DND-41 (cell line): Measurements from ENCODE around the gene FOXO6.

Experiments used
- ATAC-seq: fragments of 200-7000 bp; cut with Tn5 transposase; 3 replicates; pipeline ENCODE4 v1.9.1; 2021; ENCODE audit warnings: low read depth; ENCODE audit not compliant: insufficient read depth
- DNase-seq: peaks from one replicate; pipeline ENCODE4 v3.0.0-alpha.2; 2020
- H2AFZ ChIP-seq: 2 replicates; pipeline ENCODE4 v1.6.0; 2012; ENCODE audit warnings: low read depth, low read length
- H3K27ac ChIP-seq: 2 replicates; pipeline ENCODE4 v1.5.1; 2012; ENCODE audit warnings: low read length, inconsistent platforms
- H3K27me3 ChIP-seq: fragments of 200-600 bp; sonication (generic); 2 replicates; pipeline ENCODE4 v1.6.0; 2012; ENCODE audit warnings: low read length, mild to moderate bottlenecking, inconsistent platforms; ENCODE audit not compliant: insufficient read depth, poor library complexity
- H3K36me3 ChIP-seq: 2 replicates; pipeline ENCODE4 v1.5.1; 2012; ENCODE audit warnings: low read length, inconsistent platforms; ENCODE audit not compliant: insufficient read depth
- H3K4me1 ChIP-seq: 2 replicates; pipeline ENCODE4 v1.5.1; 2012; ENCODE audit warnings: mild to moderate bottlenecking, low read length; ENCODE audit not compliant: insufficient read depth
- H3K4me2 ChIP-seq: 2 replicates; pipeline ENCODE4 v1.6.0; 2012; ENCODE audit warnings: mild to moderate bottlenecking, moderate library complexity, low read length, inconsistent platforms; ENCODE audit not compliant: insufficient read depth
- H3K4me3 ChIP-seq, 2 experiments: fragments of 200-600 bp in 1 of 2; shearing (Covaris generic) in 1 of 2; 2 replicates each; pipeline ENCODE4 v1.5.1; 2012 to 2016; ENCODE audit warnings: inconsistent platforms in 2 of 2, low read length in 2 of 2, mild to moderate bottlenecking in 2 of 2, low read depth in 1 of 2, moderate library complexity in 1 of 2
- H3K79me2 ChIP-seq: 2 replicates; pipeline ENCODE4 v1.6.0; 2012; ENCODE audit warnings: low read length, inconsistent platforms; ENCODE audit not compliant: insufficient read depth
- H3K9ac ChIP-seq: 2 replicates; pipeline ENCODE4 v1.6.0; 2012; ENCODE audit warnings: low read depth, mild to moderate bottlenecking, inconsistent platforms, low read length, moderate library complexity
- H3K9me3 ChIP-seq: 2 replicates; pipeline ENCODE4 v1.5.1; 2012; ENCODE audit warnings: low read length, moderate library complexity, mild to moderate bottlenecking, inconsistent platforms; ENCODE audit not compliant: insufficient read depth, severe bottlenecking
- H4K20me1 ChIP-seq: 2 replicates; pipeline ENCODE4 v1.6.0; 2012; ENCODE audit warnings: low read length; ENCODE audit not compliant: insufficient read depth
- EZH2 ChIP-seq: IDR thresholded peaks from 3 replicates; pipeline ENCODE4 v1.6.1; 2012; ENCODE audit warnings: borderline replicate concordance, low read depth, mild to moderate bottlenecking, moderate library complexity, low read length, inconsistent platforms; ENCODE audit not compliant: severe bottlenecking
- TF ChIP-seq, protein P1 (sequence below): IDR thresholded peaks from 2 replicates; pipeline ENCODE4 v1.5.1; 2012; ENCODE audit warnings: borderline replicate concordance, low read length, moderate library complexity, mild to moderate bottlenecking; ENCODE audit not compliant: poor library complexity, severe bottlenecking; ENCODE audit errors: extremely low read depth

Gene FOXO6

DNA sequence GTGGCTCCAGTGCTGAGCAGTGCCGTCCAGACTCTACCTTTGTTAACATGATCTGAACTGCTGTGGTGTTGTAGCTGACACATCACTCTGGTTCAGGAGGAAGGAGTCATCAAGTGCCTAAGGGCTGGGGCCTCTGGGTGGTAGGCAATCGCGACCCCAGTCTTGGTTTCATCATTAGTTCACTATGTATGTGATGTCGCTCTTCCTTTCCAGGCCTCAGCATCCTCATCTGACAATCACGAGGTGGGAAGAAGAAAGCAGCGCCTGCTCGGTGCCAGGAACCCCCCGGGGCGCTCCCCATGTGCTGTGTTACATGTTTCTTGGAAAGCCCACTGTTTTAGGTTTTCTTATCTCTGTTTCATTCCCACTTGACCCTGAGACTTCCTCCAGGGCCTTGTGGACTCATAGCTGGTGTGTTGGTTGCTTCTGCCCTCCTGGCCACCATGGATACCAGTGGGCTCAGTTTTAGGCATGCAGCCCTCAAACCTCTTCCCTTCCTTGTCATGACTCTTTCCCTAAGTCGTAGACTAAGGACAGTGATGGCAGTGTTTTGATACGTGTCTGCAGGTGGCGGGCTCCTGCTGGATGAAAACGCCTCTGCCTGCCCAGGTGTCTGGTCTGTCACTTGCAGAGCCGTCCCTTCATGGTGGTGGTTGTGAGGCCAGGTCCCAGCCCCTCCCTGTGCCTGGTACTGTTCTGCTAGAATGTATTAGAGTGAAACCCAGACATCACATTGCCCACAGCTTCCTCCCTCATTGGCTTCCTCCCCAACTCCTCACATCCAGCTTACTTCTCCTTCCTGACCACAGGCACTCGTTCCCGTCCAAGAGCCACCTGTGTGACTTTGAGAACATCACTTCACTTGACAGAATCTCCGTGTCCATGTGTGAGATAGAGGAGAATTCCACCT lies 17.2 kb upstream of the FOXO6 start:
- Histone ChIP-seq H3K27me3 (peaks cover 6% of the 10 kb centered on the region), H3K36me3 (no peaks in the 10 kb centered on the region), H4K20me1 (no peaks in the 10 kb centered on the region), H2AFZ (no peak overlapping the region), H3K9ac (no peak overlapping the region), H3K79me2 (no peaks in the 10 kb centered on the region), H3K4me2 (no peak overlapping the region), H3K27ac (no peak overlapping the region), H3K4me1 (no peaks in the 10 kb centered on the region), H3K9me3 (no peaks in the 10 kb centered on the region), H3K4me3 (no peak overlapping the region)
- no peak for TF ChIP-seq EZH2
- no peak for DNase-seq
- ATAC-seq, result no peak

DNA sequence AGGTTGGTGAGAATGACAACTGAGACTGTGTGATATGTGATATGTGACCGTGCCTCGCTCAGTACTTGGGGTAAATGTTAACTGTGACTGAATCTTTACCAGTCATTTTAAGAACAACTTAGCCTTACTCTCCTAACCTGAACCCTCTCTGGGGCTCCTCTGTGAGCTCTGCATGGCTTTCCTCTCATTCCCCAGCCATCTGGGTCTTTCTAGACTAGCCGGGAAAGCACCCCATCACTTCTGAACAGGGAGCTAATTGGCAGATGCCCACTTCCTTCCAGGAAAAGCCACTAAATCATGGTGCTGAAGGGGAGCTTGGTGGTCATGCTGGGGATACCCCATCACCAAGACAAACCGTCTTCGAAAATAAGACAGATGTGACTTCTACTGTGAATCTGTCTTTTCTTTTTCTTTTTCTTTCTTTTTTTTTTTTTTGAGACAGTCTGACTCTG lies 16.5 kb upstream of the FOXO6 start:
- Histone ChIP-seq H3K27ac (no peak overlapping the region), H3K9ac (no peak overlapping the region), H3K9me3 (no peaks in the 10 kb centered on the region), H3K36me3 (no peaks in the 10 kb centered on the region), H4K20me1 (no peaks in the 10 kb centered on the region), H3K4me2 (no peak overlapping the region), H2AFZ (no peak overlapping the region), H3K79me2 (no peaks in the 10 kb centered on the region), H3K4me3 (no peak overlapping the region), H3K27me3 (peaks cover 6% of the 10 kb centered on the region), H3K4me1 (no peaks in the 10 kb centered on the region)
- ATAC-seq (no peak), DNase-seq (no peak)
- TF ChIP-seq EZH2, result no peak

DNA sequence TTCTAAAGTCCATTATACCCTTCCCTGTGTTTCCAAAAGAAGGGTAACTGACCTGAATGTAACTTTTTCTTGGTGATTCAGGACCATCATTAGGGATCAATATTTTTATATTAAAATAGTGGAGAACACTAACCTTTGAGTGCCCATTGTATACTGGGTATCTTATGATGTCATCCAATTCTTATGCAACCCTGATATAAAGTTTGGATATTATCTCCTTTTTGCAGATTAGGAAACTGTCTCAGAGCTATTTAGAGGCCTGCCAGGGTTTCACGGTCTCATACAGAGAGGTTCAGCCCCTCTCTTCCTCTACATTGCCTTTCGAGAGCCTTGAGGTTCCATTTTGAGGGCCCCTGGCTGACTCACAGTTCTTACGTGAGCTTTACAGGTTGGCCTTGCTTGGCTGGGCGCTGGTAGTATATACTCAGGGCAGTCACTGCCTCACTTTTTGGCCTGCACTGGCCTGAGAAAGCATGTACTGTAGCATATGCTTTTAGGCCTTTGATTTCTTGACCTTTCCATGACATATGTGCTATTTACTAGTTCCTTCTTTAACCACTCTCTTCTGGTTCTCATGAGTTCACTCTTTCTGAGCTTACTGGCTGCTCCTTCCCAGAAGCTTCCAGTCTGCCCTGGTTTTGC lies 15.7 kb upstream of the FOXO6 start:
- H3K36me3 ChIP-seq, result no peaks in the 10 kb centered on the region
- H3K4me3 ChIP-seq, result no peak overlapping the region
- no peaks in the 10 kb centered on the region for H3K79me2 ChIP-seq
- H2AFZ ChIP-seq, result no peak overlapping the region
- H3K9ac ChIP-seq, result no peak overlapping the region
- H3K27ac ChIP-seq, result no peak overlapping the region
- no peaks in the 10 kb centered on the region for H4K20me1 ChIP-seq
- DNase-seq (no peak), ATAC-seq (no peak)
- H3K9me3 ChIP-seq, result no peaks in the 10 kb centered on the region
- H3K27me3 ChIP-seq, result peaks cover 6% of the 10 kb centered on the region
- H3K4me2 ChIP-seq, result no peak overlapping the region
- no peaks in the 10 kb centered on the region for H3K4me1 ChIP-seq
- no peak for TF ChIP-seq EZH2
- TF ChIP-seq, protein P1, sequence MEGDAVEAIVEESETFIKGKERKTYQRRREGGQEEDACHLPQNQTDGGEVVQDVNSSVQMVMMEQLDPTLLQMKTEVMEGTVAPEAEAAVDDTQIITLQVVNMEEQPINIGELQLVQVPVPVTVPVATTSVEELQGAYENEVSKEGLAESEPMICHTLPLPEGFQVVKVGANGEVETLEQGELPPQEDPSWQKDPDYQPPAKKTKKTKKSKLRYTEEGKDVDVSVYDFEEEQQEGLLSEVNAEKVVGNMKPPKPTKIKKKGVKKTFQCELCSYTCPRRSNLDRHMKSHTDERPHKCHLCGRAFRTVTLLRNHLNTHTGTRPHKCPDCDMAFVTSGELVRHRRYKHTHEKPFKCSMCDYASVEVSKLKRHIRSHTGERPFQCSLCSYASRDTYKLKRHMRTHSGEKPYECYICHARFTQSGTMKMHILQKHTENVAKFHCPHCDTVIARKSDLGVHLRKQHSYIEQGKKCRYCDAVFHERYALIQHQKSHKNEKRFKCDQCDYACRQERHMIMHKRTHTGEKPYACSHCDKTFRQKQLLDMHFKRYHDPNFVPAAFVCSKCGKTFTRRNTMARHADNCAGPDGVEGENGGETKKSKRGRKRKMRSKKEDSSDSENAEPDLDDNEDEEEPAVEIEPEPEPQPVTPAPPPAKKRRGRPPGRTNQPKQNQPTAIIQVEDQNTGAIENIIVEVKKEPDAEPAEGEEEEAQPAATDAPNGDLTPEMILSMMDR, result no peak

DNA sequence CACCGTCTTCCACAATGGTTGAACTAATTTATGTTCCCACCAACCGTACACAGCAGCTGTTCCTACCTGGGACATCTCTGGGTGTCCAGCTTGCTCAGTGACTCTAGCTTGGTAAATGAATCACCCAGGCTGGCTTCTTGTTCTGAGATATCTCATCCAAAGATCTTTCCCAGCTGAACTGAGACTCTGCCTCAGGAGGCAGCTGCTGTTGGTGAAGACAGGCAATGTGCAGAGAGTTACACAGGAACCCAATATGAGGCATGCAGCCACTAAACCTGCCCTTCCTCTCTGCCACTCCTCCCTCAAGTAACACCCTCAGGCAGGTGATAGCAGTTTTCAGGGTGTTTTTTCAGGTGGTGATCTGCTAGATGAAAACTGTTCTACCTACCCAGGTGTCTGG lies 14.0 kb upstream of the FOXO6 start:
- DNase-seq (no peak), ATAC-seq (no peak)
- H3K27me3 ChIP-seq, result no peaks in the 10 kb centered on the region
- no peaks in the 10 kb centered on the region for H3K9me3 ChIP-seq
- H4K20me1 ChIP-seq, result no peaks in the 10 kb centered on the region
- H3K4me2 ChIP-seq, result no peak overlapping the region
- H3K36me3 ChIP-seq, result no peaks in the 10 kb centered on the region
- no peaks in the 10 kb centered on the region for H3K79me2 ChIP-seq
- TF ChIP-seq, protein P1, result no peak
- no peak overlapping the region for H3K27ac ChIP-seq
- H3K4me1 ChIP-seq, result no peaks in the 10 kb centered on the region
- no peak overlapping the region for H2AFZ ChIP-seq
- no peak overlapping the region for H3K4me3 ChIP-seq
- no peak overlapping the region for H3K9ac ChIP-seq
